Spleen (tissue), 11 donors: ENCODE results near the gene ENTPD1. TPM values are rescaled to one million over a fixed set of nuclear protein-coding genes. Genes with fewer than 3 reads are reported as not detected.

Experiments
- DNase-seq: peaks from one replicate; pipeline ENCODE4 v3.0.0-alpha.2; 2020
- H3K27ac ChIP-seq, 8 donors: fragments of 200-600 bp; sonication (generic) in 7 of 8; 1 replicate in 4 of 8; 2 replicates in 4 of 8; pipeline versions ENCODE4 v1.5.0 to v1.8.0; 2016 to 2021; ENCODE audit warnings: inconsistent platforms in 4 of 8, mild to moderate bottlenecking in 4 of 8, moderate library complexity in 1 of 8
- H3K27me3 ChIP-seq, 7 donors: fragments of 200-600 bp; sonication (generic) in 6 of 7; replicated peaks in 1 of 7; 1 replicate in 4 of 7; 2 replicates in 3 of 7; pipeline versions ENCODE4 v1.5.0 to v1.8.0; 2016 to 2021; ENCODE audit warnings: inconsistent platforms in 3 of 7, mild to moderate bottlenecking in 1 of 7
- H3K36me3 ChIP-seq, 6 donors: fragments of 200-600 bp; sonication (generic) in 5 of 6; 1 replicate in 4 of 6; 2 replicates in 2 of 6; pipeline versions ENCODE4 v1.5.0 to v1.8.0; 2016 to 2021; ENCODE audit warnings: inconsistent platforms in 2 of 6
- H3K4me1 ChIP-seq, 6 donors: fragments of 200-600 bp; sonication (generic) in 5 of 6; 1 replicate in 3 of 6; 2 replicates in 3 of 6; pipeline versions ENCODE4 v1.5.0 to v1.8.0; 2016 to 2021; ENCODE audit warnings: inconsistent platforms in 3 of 6
- H3K4me3 ChIP-seq, 8 donors: fragments of 200-600 bp; sonication (generic) in 7 of 8; 1 replicate in 4 of 8; 2 replicates in 4 of 8; pipeline versions ENCODE4 v1.5.0 to v1.8.0; 2016 to 2021; ENCODE audit warnings: inconsistent platforms in 4 of 8, mild to moderate bottlenecking in 4 of 8, moderate library complexity in 2 of 8
- H3K9me3 ChIP-seq, 8 donors: fragments of 200-600 bp; sonication (generic) in 7 of 8; 1 replicate in 4 of 8; 2 replicates in 4 of 8; pipeline versions ENCODE4 v1.5.0 to v1.8.0; 2016 to 2021; ENCODE audit warnings: inconsistent platforms in 4 of 8
- CTCF ChIP-seq, 11 experiments: fragments of 200-600 bp in 7 of 11; fragments of 450-650 bp in 4 of 11; sonication (generic) in 4 of 11; IDR thresholded peaks in 8 of 11; conservative IDR thresholded peaks in 3 of 11; 1 replicate in 7 of 11; 2 replicates in 4 of 11; pipeline versions ENCODE4 v1.4.0 to v1.8.0; 2016 to 2021; ENCODE audit warnings: antibody characterized with exemption in 11 of 11, inconsistent platforms in 4 of 11, mild to moderate bottlenecking in 1 of 11
- POLR2A ChIP-seq, 3 donors: fragments of 450-650 bp; IDR thresholded peaks; one replicate each; pipeline ENCODE4 v1.5.1; 2017; ENCODE audit warnings: antibody characterized with exemption in 3 of 3, mild to moderate bottlenecking in 1 of 3
- POLR2AphosphoS5 ChIP-seq, 3 donors: sonication (generic); formaldehyde crosslinking; IDR thresholded peaks; one replicate each; pipeline ENCODE4 v1.5.1; 2017; ENCODE audit warnings: antibody characterized with exemption in 3 of 3
- WGBS, 5 donors: extraction: QIAGEN DNeasy Blood & Tissue Kit in 3 of 5; methylation state at CpG; one replicate each; pipeline versions ENCODE4 v1.1.5 to v1.1.7; 2013 to 2018; 5-methylcytosine and 5-hydroxymethylcytosine counted together
- intact Hi-C: fragments of 100-400 bp; cut with DNase I; formaldehyde crosslinking; loops from one replicate; pipeline ENCODE4 v1.15.0; 2023; ENCODE audit warnings: low total_unique reads
- polyA plus RNA-seq, 3 donors: library from polyadenylated mRNA; stranded (reverse); fragments of 200-250 nt; gene quantifications; one replicate each; pipeline ENCODE4 v1.2.1, GENCODE V29; 2013
- total RNA-seq, 7 donors: library from RNA; depleted of rRNA in 3 of 7; stranded (reverse); fragments of >200 nt in 3 of 7; fragmentation: NEBNext Ultra II Directional in 4 of 7; extraction: Animal tissue kit (Norgen Biotek cat#: 25700) in 4 of 7; gene quantifications; one replicate each; pipeline versions ENCODE4 v1.1.0 to v1.2.1, GENCODE V29; 2016 to 2021
- donor health status: healthy with polysubstance abuse.
- donor health status: DM: no; HTN: no; CAD: no; lungs with moderate emphysema.
- donor health status: DM: no; HTN: no; CAD: no.
- donor health status: Bipolar disorder and iron deficiency.
- donor health status: healthy.
- donor health status: DM: no; HTN: no; CAD: no.
- donor health status: DM: yes; HTN: yes; CAD: no.

ENTPD1 gene
- total and polyA plus RNA-seq, 10 donors: 14.1 to 92.9 (median 62.9) TPM

- peak overlapping the region in 1 of 8 donors; percentile 7 for H3K4me3 ChIP-seq
- DNase-seq: no peak
- 40 to 76% (median 54%) methylated on average over 1 of the region's 1 CpG for WGBS, 5 donors
- H3K36me3 ChIP-seq: peaks cover 0 to 39% (median 0%) of the 10 kb centered on the region in 6 donors
- peak overlapping the region in 7 of 8 donors; percentile 29 to 81 (median 69) for H3K27ac ChIP-seq
- no peaks in the 10 kb centered on the region for H3K27me3 ChIP-seq
- H3K4me1 ChIP-seq: peaks cover 0 to 51% (median 27%) of the 10 kb centered on the region in 6 donors
- intact Hi-C loops: no loop called here
- H3K9me3 ChIP-seq: peaks cover 0 to 2% (median 0%) of the 10 kb centered on the region in 8 donors
- TF ChIP-seq POLR2A (IDR thresholded peaks at IDR 0.05): no peak
- no peak for TF ChIP-seq POLR2AphosphoS5 (IDR thresholded peaks at IDR 0.05)
- no peak for TF ChIP-seq CTCF (IDR thresholded peaks at IDR 0.05 in 8 of 11, conservative IDR thresholded peaks at IDR 0.05 in 3 of 11)
These were observed 65.8 kb downstream of the ENTPD1 start for GRCh38 chr10:95821720-95822119.

DNA sequence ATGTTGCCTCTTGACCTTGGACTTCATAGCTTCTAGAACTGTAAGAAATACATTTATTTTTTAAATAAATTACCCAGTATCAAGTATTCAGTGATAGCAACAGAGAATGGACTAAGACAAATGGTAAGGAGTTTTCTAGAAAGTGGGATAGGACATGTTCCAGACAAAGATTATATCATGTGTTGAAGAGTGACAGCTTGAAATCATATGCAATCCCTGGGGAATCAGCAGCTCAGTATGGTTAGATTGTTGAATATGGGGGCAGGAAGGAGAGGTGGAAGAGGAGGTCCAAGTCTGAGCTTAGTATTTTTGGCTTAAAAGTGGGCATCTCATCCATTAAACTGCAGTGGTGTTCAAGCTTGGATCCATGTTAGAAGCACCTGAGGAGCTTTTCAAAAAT, 74.1 kb downstream of the ENTPD1 start:
- peaks cover 6 to 59% (median 27%) of the 10 kb centered on the region in 6 donors for H3K4me1 ChIP-seq
- no peaks in the 10 kb centered on the region for H3K9me3 ChIP-seq
- intact Hi-C loops: loop anchor here (10.0 kb wide), 1 partner anchor 65 kb away; no protein-coding TSS in a partner anchor
- peak overlapping the region in 5 of 8 donors; percentile 35 to 88 (median 83) for H3K27ac ChIP-seq
- H3K27me3 ChIP-seq: no peaks in the 10 kb centered on the region
- H3K36me3 ChIP-seq: peaks cover 0 to 42% (median 0%) of the 10 kb centered on the region in 6 donors
- no peak for DNase-seq
- no peak for TF ChIP-seq CTCF (IDR thresholded peaks at IDR 0.05 in 8 of 11, conservative IDR thresholded peaks at IDR 0.05 in 3 of 11)
- TF ChIP-seq POLR2AphosphoS5 (IDR thresholded peaks at IDR 0.05): no peak
- no peak for TF ChIP-seq POLR2A (IDR thresholded peaks at IDR 0.05)
- H3K4me3 ChIP-seq: no peak overlapping the region

GRCh38 chr10:95831076-95831475, 75.1 kb downstream of the ENTPD1 start:
- H3K27ac ChIP-seq: peak overlapping the region; percentile 54 to 88 (median 78)
- intact Hi-C loops: loop anchor here (10.0 kb wide), 1 partner anchor 66 kb away; no protein-coding TSS in a partner anchor
- no peak for TF ChIP-seq POLR2AphosphoS5 (IDR thresholded peaks at IDR 0.05)
- TF ChIP-seq CTCF (IDR thresholded peaks at IDR 0.05 in 8 of 11, conservative IDR thresholded peaks at IDR 0.05 in 3 of 11): no peak
- TF ChIP-seq POLR2A (IDR thresholded peaks at IDR 0.05): no peak
- no peak for DNase-seq
- peaks cover 9 to 69% (median 28%) of the 10 kb centered on the region in 6 donors for H3K4me1 ChIP-seq
- 85 to 98% (median 88%) methylated on average over 3 of the region's 3 CpGs for WGBS, 5 donors
- no peak overlapping the region for H3K4me3 ChIP-seq
- peaks cover 0 to 31% (median 0%) of the 10 kb centered on the region in 6 donors for H3K36me3 ChIP-seq
- no peaks in the 10 kb centered on the region for H3K9me3 ChIP-seq
- no peaks in the 10 kb centered on the region for H3K27me3 ChIP-seq

- peaks cover 9 to 73% (median 31%) of the 10 kb centered on the region in 6 donors for H3K4me1 ChIP-seq
- no peaks in the 10 kb centered on the region for H3K9me3 ChIP-seq
- TF ChIP-seq CTCF (IDR thresholded peaks at IDR 0.05 in 8 of 11, conservative IDR thresholded peaks at IDR 0.05 in 3 of 11): no peak
- no peak for TF ChIP-seq POLR2A (IDR thresholded peaks at IDR 0.05)
- TF ChIP-seq POLR2AphosphoS5 (IDR thresholded peaks at IDR 0.05): no peak
- intact Hi-C loops: loop anchor here (10.0 kb wide), 1 partner anchor 67 kb away; no protein-coding TSS in a partner anchor
- H3K36me3 ChIP-seq: peaks cover 0 to 27% (median 0%) of the 10 kb centered on the region in 6 donors
- no peak for DNase-seq
- peak overlapping the region; percentile 54 to 88 (median 78) for H3K27ac ChIP-seq
- H3K27me3 ChIP-seq: no peaks in the 10 kb centered on the region
- H3K4me3 ChIP-seq: no peak overlapping the region
These were observed 75.6 kb downstream of the ENTPD1 start for GRCh38 chr10:95831515-95831914.
